ENCODE results near the gene ATF4.

ATF4 gene

GRCh38 chr22:39535357-39535725 is 15.0 kb downstream of the ATF4 start:
- no peak for TF ChIP-seq TOX (CRISPR knock-in tag; IDR thresholded peaks at IDR 0.05; ENCODE audit: borderline replicate concordance)
- TF ChIP-seq ZNF565 (CRISPR knock-in tag; conservative IDR thresholded peaks at IDR 0.05; ENCODE audit: low read depth), result no peak
- TF ChIP-seq CREB5 (CRISPR knock-in tag; IDR thresholded peaks at IDR 0.05; ENCODE audit: low read depth), result no peak
- TF ChIP-seq BACH2 (CRISPR knock-in tag; IDR thresholded peaks at IDR 0.05; ENCODE audit: borderline replicate concordance), result no peak
- no peak for TF ChIP-seq ZNF8 (CRISPR knock-in tag; IDR thresholded peaks at IDR 0.05)
- no peak for TF ChIP-seq POU6F1 (CRISPR knock-in tag; IDR thresholded peaks at IDR 0.05; ENCODE audit: borderline replicate concordance, low read depth)
- no peak for TF ChIP-seq ZFP3 (CRISPR knock-in tag; IDR thresholded peaks at IDR 0.05)
- no peak for TF ChIP-seq SNAI2 (CRISPR knock-in tag; IDR thresholded peaks at IDR 0.05)
- no peak for TF ChIP-seq GLIS3 (CRISPR knock-in tag; IDR thresholded peaks at IDR 0.05)
- TF ChIP-seq RARB (CRISPR knock-in tag; IDR thresholded peaks at IDR 0.05), result no peak
- no peak for TF ChIP-seq ZFP30 (CRISPR knock-in tag; IDR thresholded peaks at IDR 0.05)
- no peak for TF ChIP-seq PATZ1 (CRISPR knock-in tag; IDR thresholded peaks at IDR 0.05; ENCODE audit: borderline replicate concordance)
- no peak for TF ChIP-seq OSR1 (CRISPR knock-in tag; IDR thresholded peaks at IDR 0.05)
- TF ChIP-seq ARNTL (CRISPR knock-in tag; IDR thresholded peaks at IDR 0.05; ENCODE audit: borderline replicate concordance, low read depth), result no peak
- TF ChIP-seq TCF4 (CRISPR knock-in tag; IDR thresholded peaks at IDR 0.05; ENCODE audit: borderline replicate concordance), result no peak
- TF ChIP-seq TSHZ2 (CRISPR knock-in tag; IDR thresholded peaks at IDR 0.05), result no peak
- ATAC-seq, result no peak

- no peak for ATAC-seq
- TF ChIP-seq TOX (CRISPR knock-in tag; IDR thresholded peaks at IDR 0.05; ENCODE audit: borderline replicate concordance) (no peak), PATZ1 (CRISPR knock-in tag; IDR thresholded peaks at IDR 0.05; ENCODE audit: borderline replicate concordance) (no peak), ZNF70 (CRISPR knock-in tag; IDR thresholded peaks at IDR 0.05) (no peak), BACH2 (CRISPR knock-in tag; IDR thresholded peaks at IDR 0.05; ENCODE audit: borderline replicate concordance) (no peak), ZFP3 (CRISPR knock-in tag; IDR thresholded peaks at IDR 0.05) (no peak), RARB (CRISPR knock-in tag; IDR thresholded peaks at IDR 0.05) (no peak), SNAI2 (CRISPR knock-in tag; IDR thresholded peaks at IDR 0.05) (no peak), ESRRG (CRISPR knock-in tag; IDR thresholded peaks at IDR 0.05) (no peak), PPARA (CRISPR knock-in tag; IDR thresholded peaks at IDR 0.05; ENCODE audit: borderline replicate concordance) (no peak), POU6F1 (CRISPR knock-in tag; IDR thresholded peaks at IDR 0.05; ENCODE audit: borderline replicate concordance, low read depth) (no peak), OSR1 (CRISPR knock-in tag; IDR thresholded peaks at IDR 0.05) (no peak), TSHZ2 (CRISPR knock-in tag; IDR thresholded peaks at IDR 0.05) (no peak), CSRNP3 (CRISPR knock-in tag; IDR thresholded peaks at IDR 0.05) (no peak), ZNF565 (CRISPR knock-in tag; conservative IDR thresholded peaks at IDR 0.05; ENCODE audit: low read depth) (no peak), ZC3H10 (CRISPR knock-in tag; IDR thresholded peaks at IDR 0.05) (no peak)
Observed at GRCh38 chr22:39535831-39536449, 15.6 kb downstream of the ATF4 start.
